ENCODE measurements around the gene PRELID2.

DNA sequence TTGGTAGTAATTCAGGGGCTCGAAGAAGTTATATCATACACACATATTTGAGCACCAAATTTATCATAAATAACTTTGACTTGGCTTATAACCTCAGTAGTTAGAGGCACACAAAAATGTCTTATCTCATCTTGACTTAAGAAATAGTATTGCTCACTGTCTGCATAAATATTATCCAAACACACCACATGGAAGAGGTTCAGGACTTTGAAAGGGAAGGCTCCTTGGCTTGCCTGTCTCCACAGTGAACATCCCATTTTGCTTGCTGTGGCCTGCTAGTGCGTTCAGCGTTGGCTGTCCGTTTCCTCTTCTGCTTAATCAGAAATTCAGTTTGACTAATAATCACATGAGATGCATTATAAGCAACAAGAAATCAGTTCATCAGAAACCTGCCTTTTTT lies 23.8 kb upstream of the PRELID2 start:
- no peak for TF ChIP-seq CTCF (conservative IDR thresholded peaks at IDR 0.05)
- TF ChIP-seq EZH2 (IDR thresholded peaks at IDR 0.05; ENCODE audit: low read depth), result no peak

All from PC-9 (cell line).